Mesodermal cell (in vitro differentiated cells): ENCODE results near the gene SSR1.
"Not testable (repeated sequence)": the region's sequence is repeated elsewhere in the genome, so short reads cannot be mapped to it uniquely, and the experiment has no call there.

Source experiments
- H3K27ac ChIP-seq: 2 replicates; pipeline ENCODE4 v1.7.0; 2013; ENCODE audit warnings: mild to moderate bottlenecking, low read depth, low read length, moderate library complexity; ENCODE audit not compliant: severe bottlenecking
- H3K36me3 ChIP-seq: 2 replicates; pipeline ENCODE4 v1.7.1; 2013; ENCODE audit warnings: mild to moderate bottlenecking, low read length, moderate library complexity; ENCODE audit not compliant: control insufficient read depth, insufficient read depth
- H3K4me1 ChIP-seq: one replicate; pipeline ENCODE4 v1.7.1; 2013; ENCODE audit warnings: mild to moderate bottlenecking, low read length; ENCODE audit not compliant: insufficient read depth, control insufficient read depth, poor library complexity, severe bottlenecking
- H3K4me3 ChIP-seq: 2 replicates; pipeline ENCODE4 v1.7.0; 2013; ENCODE audit warnings: low read length, control low read depth, mild to moderate bottlenecking; ENCODE audit not compliant: insufficient read depth, poor library complexity, severe bottlenecking; ENCODE audit errors: extremely low read depth
- H3K9me3 ChIP-seq: 2 replicates; pipeline ENCODE4 v1.7.1; 2013; ENCODE audit warnings: mild to moderate bottlenecking, low read length, moderate library complexity; ENCODE audit not compliant: control insufficient read depth
- whole genome bisulfite sequencing, 2 experiments: methylation state at CpG; one replicate each; pipeline ENCODE4 v1.1.5; 2013; ENCODE audit warnings: missing lambda C conversion rate in 2 of 2; ENCODE audit not compliant: insufficient coverage in 2 of 2; 5-methylcytosine and 5-hydroxymethylcytosine counted together

SSR1 gene

DNA sequence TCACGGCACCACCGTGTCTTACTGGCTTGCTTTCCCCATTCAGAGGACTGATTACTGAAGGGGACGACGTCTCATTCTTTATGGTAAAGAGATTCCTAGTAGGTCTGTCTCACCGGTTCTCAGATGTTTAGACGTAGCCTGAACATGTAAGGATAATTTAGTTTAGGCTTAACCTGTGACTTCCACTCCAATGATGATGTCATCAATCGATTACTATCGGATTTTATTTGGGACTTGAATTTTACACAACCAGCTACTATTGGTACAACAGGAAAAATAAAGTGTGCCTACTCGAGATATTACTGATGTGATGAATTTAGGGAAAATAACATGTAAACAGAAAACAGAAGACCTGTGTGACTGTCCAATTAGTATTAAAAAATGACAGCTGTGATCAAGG, 4.5 kb upstream of the SSR1 start:
- WGBS, 2 experiments: 90 to 100% methylated on average over 2 to 7 of the region's 9 CpGs
- Histone ChIP-seq H3K36me3 (no peaks in the 10 kb centered on the region), H3K9me3 (no peaks in the 10 kb centered on the region), H3K4me3 (no peak overlapping the region), H3K4me1 (peaks cover 9% of the 10 kb centered on the region), H3K27ac (no peak overlapping the region)

DNA sequence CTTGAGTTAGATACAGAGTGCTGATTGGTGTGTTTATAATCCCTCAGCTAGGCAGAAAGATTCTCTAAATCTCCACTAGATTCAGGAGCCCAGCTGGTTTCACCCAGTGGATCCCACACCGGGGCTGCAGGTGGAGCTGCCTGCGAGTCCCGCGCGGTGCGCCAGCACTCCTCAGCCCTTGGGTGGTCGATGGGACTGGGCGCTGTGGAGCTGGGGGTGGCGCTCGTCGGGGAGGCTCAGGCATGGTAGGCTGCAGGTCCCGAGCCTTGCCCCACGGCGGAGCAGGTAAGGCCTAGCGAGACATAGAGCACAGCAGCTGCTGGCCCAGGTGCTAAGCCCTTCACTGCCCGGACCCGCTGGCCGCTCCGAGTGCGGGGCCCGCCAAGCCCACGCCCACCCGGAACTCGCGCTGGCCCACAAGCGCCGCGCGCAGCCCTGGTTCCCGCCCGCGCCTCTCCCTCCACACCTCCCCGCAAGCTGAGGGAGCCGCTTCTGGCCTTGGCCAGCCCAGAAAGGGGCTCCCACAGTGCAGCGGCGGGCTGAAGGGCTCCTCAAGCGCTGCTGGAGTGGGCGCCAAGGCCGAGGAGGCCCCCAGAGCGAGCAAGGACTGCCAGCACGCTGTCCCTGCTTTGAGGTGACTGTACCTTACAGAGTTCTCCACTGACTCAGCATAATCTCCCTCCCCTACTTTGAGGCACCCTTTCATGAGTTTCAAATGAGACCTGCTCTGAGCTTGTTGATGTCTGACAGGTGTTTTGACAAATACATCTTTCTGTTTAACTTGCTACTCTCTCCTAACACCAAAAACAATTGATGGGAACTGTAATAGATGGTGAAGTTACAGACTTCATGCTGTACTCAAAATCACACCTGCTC, 3.9 kb upstream of the SSR1 start:
- H3K4me1 ChIP-seq: peaks cover 9% of the 10 kb centered on the region
- H3K4me3 ChIP-seq: no peak overlapping the region
- no peaks in the 10 kb centered on the region for H3K36me3 ChIP-seq
- H3K27ac ChIP-seq: no peak overlapping the region
- H3K9me3 ChIP-seq: no peaks in the 10 kb centered on the region
- WGBS, 2 experiments: 95 to 96% methylated on average over 39 to 41 of the region's 41 CpGs

DNA sequence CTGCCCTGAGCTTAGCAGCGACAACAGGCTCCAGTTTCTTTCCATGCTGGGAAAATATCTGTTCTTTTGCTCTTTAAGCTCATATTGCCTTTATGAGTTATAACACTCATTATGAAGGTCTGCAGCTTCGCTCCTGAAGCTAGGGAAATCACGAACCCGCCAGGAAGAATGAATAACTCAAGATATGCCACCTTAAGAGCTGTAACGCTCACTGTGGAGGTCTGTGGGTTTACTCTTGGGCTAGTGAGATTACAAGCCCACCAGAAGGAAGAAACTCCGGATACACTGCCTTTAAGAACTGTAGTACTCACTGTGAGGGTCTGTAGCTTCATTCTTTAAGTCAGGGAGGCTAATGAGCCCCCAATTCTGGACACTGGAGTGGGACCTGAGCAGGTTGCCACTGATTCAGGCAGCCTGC, 3.0 kb upstream of the SSR1 start:
- H3K36me3 ChIP-seq: no peaks in the 10 kb centered on the region
- H3K4me3 ChIP-seq: no peak overlapping the region
- no peak overlapping the region for H3K27ac ChIP-seq
- 86 to 94% methylated on average over 3 to 6 of the region's 6 CpGs for WGBS, 2 experiments
- H3K4me1 ChIP-seq: peaks cover 14% of the 10 kb centered on the region
- no peaks in the 10 kb centered on the region for H3K9me3 ChIP-seq

DNA sequence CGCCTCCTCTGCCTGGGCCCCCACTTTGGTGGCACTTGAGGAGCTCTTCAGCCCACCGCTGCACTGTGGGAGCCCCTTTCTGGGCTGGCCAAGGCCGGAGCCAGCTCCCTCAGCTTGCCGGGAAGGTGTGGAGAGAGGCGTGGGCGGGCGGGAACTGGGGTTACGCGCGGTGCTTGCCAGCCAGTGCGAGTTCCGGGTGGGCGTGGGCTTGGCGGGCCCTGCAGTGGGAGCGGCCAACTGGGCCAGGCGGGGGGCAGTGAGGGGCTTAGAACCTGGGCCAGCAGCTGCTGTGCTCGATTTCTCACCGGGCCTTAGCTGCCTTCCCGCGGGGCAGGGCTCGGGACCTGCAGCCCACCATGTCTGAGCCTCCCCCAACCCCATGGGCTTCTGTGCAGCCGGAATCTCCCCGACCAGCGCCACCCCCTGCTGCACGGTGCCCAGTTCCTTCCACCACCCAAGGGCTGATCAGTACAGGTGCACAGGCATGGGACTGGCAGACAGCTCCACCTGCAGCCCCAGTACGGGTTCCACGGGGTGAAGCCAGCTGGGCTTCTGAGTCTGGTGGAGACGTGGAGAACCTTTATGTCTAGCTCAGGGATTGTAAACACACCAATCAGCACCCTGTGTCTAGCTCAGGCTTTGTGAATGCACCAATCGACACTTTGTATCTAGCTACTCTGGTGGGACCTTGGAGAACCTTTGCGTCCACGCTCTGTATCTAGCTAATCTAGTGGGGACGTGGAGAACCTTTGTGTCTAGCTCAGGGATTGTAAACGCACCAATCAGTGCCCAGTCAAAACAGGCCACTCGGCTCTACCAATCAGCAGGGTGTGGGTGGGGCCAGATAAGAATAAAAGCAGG, 2.3 kb upstream of the SSR1 start:
- H3K4me3 ChIP-seq, H3K27ac ChIP-seq, H3K36me3 ChIP-seq, H3K9me3 ChIP-seq: not testable (repeated sequence)
- H3K4me1 ChIP-seq: peaks cover 20% of the 10 kb centered on the region
- 96% methylated on average over 27 to 34 of the region's 34 CpGs for WGBS, 2 experiments

DNA sequence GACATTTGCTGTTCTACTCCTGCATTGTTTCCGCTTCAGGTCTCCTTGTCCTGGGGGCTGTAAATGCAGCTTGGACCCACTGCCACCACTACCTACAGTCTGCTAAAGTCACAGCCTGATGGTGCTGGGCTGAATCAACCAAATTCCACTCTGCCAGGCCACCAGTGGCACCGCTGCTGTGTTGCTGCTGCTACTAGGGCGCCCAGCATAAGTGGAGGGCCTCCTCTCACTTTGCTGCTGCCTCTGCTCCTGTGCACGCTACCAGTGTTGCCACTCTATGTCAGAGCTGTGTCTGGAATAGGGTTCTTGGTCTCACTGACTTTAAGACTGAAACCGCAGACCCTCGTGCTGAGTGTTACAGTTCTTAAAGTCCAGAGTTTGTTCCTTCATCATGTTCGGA, 1.4 kb upstream of the SSR1 start:
- peaks cover 22% of the 10 kb centered on the region for H3K4me1 ChIP-seq
- no peak overlapping the region for H3K27ac ChIP-seq
- no peaks in the 10 kb centered on the region for H3K9me3 ChIP-seq
- 97 to 99% methylated on average over 7 of the region's 7 CpGs for whole genome bisulfite sequencing, 2 experiments
- no peak overlapping the region for H3K4me3 ChIP-seq
- peaks cover 13% of the 10 kb centered on the region for H3K36me3 ChIP-seq

DNA sequence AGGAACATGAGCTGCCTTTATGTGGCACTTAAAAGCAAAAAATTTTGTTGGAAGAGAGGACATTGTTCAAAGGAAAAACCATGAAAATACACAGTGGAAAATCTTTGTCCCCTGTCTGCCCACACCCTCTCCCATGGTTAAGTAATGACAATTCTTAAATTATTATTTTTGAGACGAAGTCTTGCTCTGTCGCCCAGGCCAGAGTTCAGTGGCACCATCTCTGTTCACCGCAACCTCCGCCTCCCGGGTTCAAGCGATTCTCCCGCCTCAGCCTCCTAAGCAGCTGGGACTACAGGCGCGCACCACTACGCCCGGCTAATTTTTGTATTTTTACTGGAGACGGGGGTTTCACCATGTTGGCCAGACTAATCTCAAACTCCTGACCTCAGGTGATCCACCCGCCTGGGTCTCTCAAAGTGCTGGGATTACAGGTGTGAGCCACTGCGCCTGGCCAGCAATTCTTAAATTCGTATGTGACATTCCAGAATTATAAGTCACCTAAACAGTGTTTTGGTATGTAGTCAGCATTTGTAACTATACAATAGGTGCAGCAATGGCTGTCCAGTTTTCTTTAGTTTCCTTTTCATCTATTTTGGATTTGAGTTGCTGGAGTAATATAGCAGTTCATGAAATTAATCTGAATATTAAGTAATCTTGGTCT, 636 bp upstream of the SSR1 start:
- no peaks in the 10 kb centered on the region for H3K9me3 ChIP-seq
- H3K36me3 ChIP-seq: peaks cover 21% of the 10 kb centered on the region
- peak overlapping the region; percentile 93 for H3K27ac ChIP-seq
- 82 to 85% methylated on average over 14 to 15 of the region's 15 CpGs for WGBS, 2 experiments
- H3K4me3 ChIP-seq: peak overlapping the region; percentile 97
- H3K4me1 ChIP-seq: peaks cover 22% of the 10 kb centered on the region

DNA sequence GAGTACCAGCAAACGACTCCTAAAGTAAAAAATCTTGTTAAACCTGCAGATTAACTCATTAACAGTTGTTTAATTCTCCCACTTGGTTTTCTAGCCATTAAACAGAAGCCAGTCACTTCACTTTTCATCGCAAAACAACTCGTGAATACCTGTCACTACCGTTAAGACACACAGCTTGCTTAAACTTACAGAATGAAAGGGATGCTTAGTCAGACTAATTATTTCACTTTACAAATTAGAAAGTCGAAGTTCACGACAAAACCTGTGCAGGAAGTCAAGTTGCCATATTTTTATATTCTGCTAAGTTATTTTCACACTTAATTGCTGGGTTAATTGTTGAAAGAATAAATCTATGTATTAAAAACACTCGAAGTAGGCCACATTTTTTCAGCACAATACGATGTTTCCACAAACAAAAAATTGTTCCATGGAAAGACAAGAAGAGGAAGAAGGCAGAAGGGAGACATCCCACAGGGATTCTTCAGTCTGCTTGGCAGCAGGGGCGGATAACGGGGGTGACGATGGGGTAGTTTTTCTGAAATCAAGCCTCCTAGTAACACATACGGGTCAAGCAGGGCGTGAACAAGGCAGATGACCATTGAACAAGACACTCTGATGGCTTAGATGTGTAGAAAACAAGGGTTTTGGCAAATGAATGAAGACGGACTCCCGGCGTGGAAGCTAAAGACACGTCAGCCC, 933 bp downstream of the SSR1 start:
- no peaks in the 10 kb centered on the region for H3K9me3 ChIP-seq
- peaks cover 22% of the 10 kb centered on the region for H3K4me1 ChIP-seq
- peak overlapping the region; percentile 93 for H3K27ac ChIP-seq
- 4 to 6% methylated on average over 7 to 11 of the region's 17 CpGs for WGBS, 2 experiments
- H3K4me3 ChIP-seq: peak overlapping the region; percentile 97
- peaks cover 37% of the 10 kb centered on the region for H3K36me3 ChIP-seq

DNA sequence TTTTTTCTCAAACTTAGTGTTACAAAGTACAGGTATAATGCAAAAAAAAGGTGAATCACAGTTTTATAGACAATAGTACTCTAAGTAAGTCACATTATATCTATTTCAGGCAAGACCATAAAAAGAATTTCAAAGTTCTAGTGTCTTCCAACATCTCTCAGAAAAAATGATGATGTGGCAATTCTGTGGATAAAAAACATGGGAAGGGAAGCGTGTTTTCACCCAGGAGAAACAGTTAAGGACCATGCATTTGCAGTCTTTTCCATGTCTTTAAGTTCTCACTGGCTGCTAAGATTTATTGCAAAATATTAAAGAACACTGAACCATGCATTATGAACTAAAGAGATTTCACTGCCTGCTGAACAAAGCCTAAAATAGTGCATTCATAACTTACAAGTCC, 1.8 kb downstream of the SSR1 start:
- Histone ChIP-seq H3K36me3 (peaks cover 46% of the 10 kb centered on the region), H3K4me1 (peaks cover 22% of the 10 kb centered on the region), H3K9me3 (no peaks in the 10 kb centered on the region), H3K27ac (no peak overlapping the region), H3K4me3 (peak overlapping the region; percentile 97)
- no CpG with 5 or more reads among the region's 1 CpG for WGBS, 2 experiments

DNA sequence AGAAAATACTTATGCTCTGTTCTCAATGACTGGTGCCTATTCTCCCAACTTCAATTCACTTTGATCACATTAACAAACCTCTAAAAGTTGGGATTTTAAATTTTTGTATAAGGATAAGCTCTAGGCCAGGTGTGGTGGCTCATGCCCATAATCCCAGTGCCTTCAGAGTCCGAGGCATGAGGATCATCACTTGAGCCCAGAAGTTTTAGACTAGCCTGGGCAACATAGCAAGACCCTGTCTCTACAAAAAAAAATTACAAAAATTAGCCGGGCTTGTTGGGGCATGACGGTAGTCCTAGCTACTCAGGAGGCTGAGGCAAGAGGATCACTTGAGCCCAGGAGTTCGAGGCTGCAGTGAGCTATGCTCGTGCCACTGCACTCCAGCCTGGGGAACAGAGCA, 3.9 kb downstream of the SSR1 start:
- Histone ChIP-seq H3K36me3 (peaks cover 67% of the 10 kb centered on the region), H3K4me1 (peaks cover 21% of the 10 kb centered on the region), H3K9me3 (no peaks in the 10 kb centered on the region), H3K4me3 (no peak overlapping the region), H3K27ac (no peak overlapping the region)
- 94 to 97% methylated on average over 4 to 5 of the region's 5 CpGs for WGBS, 2 experiments

DNA sequence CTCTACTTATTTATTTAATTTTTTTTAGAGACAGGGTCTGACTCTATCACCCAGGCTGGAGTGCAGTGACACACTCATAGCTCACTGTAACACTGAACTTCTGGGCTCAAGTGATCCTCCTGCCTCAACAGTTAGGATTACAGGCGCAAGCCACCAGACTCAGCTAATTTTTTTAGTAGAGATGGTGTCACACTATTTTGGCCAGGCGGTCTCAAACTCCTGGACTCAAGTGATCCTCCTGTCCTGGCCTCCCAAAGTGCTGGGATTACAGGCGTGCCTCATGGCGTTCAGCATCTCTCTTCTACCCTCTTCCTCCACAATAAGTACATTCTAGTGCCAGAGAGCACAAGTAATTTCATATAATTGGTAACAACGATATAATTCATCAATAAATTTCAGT, 5.5 kb downstream of the SSR1 start:
- Histone ChIP-seq H3K36me3 (peaks cover 82% of the 10 kb centered on the region), H3K4me3 (no peak overlapping the region), H3K4me1 (peaks cover 14% of the 10 kb centered on the region), H3K27ac (no peak overlapping the region), H3K9me3 (no peaks in the 10 kb centered on the region)
- 95 to 98% methylated on average over 5 of the region's 5 CpGs for WGBS, 2 experiments
